ENCODE results near the gene GALNTL6.
"Not testable (repeated sequence)": the region's sequence is repeated elsewhere in the genome, so short reads cannot be mapped to it uniquely, and the experiment has no call there.

The GALNTL6 gene

GRCh38 chr4:172868271-172868670 is 1055.1 kb downstream of the GALNTL6 start:
- DNase-seq (ENCODE audit: low read depth): no peak

- no peak for DNase-seq (ENCODE audit: low read depth)
These were observed 1056.5 kb downstream of the GALNTL6 start for GRCh38 chr4:172869621-172870268.

GRCh38 chr4:172871381-172871780 is 1058.2 kb downstream of the GALNTL6 start:
- no peak for DNase-seq (ENCODE audit: low read depth)

- no peak for DNase-seq (ENCODE audit: low read depth)
These were observed 1061.7 kb downstream of the GALNTL6 start for GRCh38 chr4:172874944-172875343.

- DNase-seq (ENCODE audit: low read depth): no peak
These were observed 1063.2 kb downstream of the GALNTL6 start for GRCh38 chr4:172876394-172876793.

- no peak for DNase-seq (ENCODE audit: low read depth)
These were observed 1068.4 kb downstream of the GALNTL6 start for GRCh38 chr4:172881645-172882044.

GRCh38 chr4:172887358-172887757 is 1074.2 kb downstream of the GALNTL6 start:
- not testable (repeated sequence) for DNase-seq (ENCODE audit: low read depth)

- no peak for DNase-seq (ENCODE audit: low read depth)
These were observed 1074.8 kb downstream of the GALNTL6 start for GRCh38 chr4:172887959-172888358.

- no peak for DNase-seq (ENCODE audit: low read depth)
These were observed 1079.1 kb downstream of the GALNTL6 start for GRCh38 chr4:172892300-172892699.

- no peak for DNase-seq (ENCODE audit: low read depth)
These were observed 1082.5 kb downstream of the GALNTL6 start for GRCh38 chr4:172895699-172896098.

GRCh38 chr4:172897046-172897445 is 1083.8 kb downstream of the GALNTL6 start:
- no peak for DNase-seq (ENCODE audit: low read depth)

GRCh38 chr4:172898715-172899114 is 1085.5 kb downstream of the GALNTL6 start:
- no peak for DNase-seq (ENCODE audit: low read depth)

- no peak for DNase-seq (ENCODE audit: low read depth)
These were observed 1086.7 kb downstream of the GALNTL6 start for GRCh38 chr4:172899861-172900260.

- no peak for DNase-seq (ENCODE audit: low read depth)
These were observed 1087.7 kb downstream of the GALNTL6 start for GRCh38 chr4:172900900-172901299.

GRCh38 chr4:172912468-172912867 is 1099.3 kb downstream of the GALNTL6 start:
- DNase-seq (ENCODE audit: low read depth): not testable (repeated sequence)

GRCh38 chr4:172917403-172917802 is 1104.2 kb downstream of the GALNTL6 start:
- DNase-seq (ENCODE audit: low read depth): not testable (repeated sequence)

GRCh38 chr4:172919269-172919668 is 1106.1 kb downstream of the GALNTL6 start:
- DNase-seq (ENCODE audit: low read depth): no peak

- DNase-seq (ENCODE audit: low read depth): no peak
These were observed 1114.1 kb downstream of the GALNTL6 start for GRCh38 chr4:172927096-172927814.

- no peak for DNase-seq (ENCODE audit: low read depth)
These were observed 1115.1 kb downstream of the GALNTL6 start for GRCh38 chr4:172928347-172928746.

- no peak for DNase-seq (ENCODE audit: low read depth)
These were observed 1125.0 kb downstream of the GALNTL6 start for GRCh38 chr4:172938072-172938829.

GRCh38 chr4:172938870-172939269 is 1125.7 kb downstream of the GALNTL6 start:
- no peak for DNase-seq (ENCODE audit: low read depth)

GRCh38 chr4:172942840-172943239 is 1129.6 kb downstream of the GALNTL6 start:
- DNase-seq (ENCODE audit: low read depth): no peak

- DNase-seq (ENCODE audit: low read depth): no peak
These were observed 1132.4 kb downstream of the GALNTL6 start for GRCh38 chr4:172945611-172946010.
